HG02973 (cell line): Measurements from ENCODE around the gene BDNF.
"Not testable (repeated sequence)": the region's sequence is repeated elsewhere in the genome, so short reads cannot be mapped to it uniquely, and the experiment has no call there.

Experiments
- ATAC-seq: cut with Tn5 transposase; IDR thresholded peaks from one replicate; pipeline ENCODE4 v1.9.1; 2021; ENCODE audit warnings: moderate library complexity; ENCODE audit not compliant: unreplicated experiment

BDNF gene

DNA sequence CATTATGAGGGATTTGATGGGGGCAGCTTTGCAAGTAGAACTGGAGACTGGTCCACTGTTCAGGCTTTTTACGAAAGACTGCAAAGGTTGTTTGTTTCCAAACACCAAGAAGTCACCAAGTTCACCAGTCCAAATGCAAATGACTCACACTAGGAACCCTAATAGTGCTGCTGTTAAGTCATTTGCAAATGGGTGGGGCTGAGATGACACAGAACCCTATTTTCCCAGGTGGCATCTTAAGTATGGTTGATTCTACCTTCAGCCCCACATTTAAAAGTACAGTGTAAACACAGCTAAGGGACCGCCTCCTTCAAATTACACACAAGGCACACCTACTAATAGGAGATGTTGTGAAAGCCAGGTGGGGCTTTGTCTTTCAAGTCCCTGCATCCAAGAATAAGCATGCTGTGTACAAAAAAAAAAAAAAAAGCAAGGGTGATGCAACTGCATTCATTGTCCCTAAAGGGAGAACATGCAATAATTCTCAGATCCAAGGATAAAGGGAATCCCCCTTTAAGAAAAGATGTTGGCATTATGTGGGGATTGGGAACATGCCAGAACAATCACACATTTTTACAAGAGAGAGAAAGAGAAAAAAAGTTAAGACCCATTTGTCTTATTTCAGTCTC is 27.3 kb downstream of the BDNF start:
- ATAC-seq, result no peak

DNA sequence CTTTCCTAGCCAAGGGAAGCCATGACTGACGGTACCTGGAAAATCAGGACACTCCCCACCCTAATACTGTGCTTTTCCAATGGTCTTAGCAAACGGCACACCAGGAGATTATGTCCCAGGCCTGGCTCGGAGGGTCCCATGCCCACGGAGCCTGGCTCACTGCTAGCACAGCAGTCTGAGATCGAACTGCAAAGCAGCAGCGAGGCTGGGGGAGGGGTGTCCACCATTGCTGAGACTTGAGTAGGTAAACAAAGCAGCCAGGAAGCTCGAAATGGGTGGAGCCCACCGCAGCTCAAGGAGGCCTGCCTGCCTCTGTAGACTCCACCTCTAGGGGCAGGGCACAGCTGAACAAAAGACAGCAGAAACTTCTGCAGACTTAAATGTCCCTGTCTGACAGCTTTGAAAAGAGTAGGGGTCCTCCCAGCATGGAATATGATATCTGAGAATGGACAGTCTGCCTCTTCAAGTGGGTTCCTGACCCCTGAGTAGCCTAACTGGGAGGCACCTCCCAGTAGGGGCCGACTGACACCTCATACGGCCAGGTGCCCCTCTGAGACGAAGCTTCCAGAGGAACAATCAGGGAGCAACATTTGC is 34.6 kb downstream of the BDNF start:
- not testable (repeated sequence) for ATAC-seq

DNA sequence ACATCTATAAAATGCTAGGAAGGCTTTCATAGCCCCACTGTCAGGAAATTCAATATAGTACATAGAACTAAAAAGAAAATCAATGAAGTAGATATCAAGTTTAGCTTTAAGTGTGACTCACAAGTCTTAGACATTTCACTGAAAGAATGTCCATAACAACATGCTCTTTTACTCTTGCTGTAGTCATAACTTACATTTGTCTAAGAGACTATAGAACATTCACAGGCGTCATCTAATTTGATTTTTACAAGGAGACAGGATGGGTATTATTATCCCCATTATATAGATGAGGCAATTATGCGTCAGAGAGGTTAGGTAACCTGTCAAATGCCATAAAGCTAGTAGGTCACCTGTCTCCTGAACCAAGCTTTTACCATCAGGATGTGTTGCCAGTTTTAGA is 36.9 kb downstream of the BDNF start:
- ATAC-seq, result no peak

- ATAC-seq, result no peak
Observed at GRCh38 chr11:27660171-27660570, 40.1 kb downstream of the BDNF start.

DNA sequence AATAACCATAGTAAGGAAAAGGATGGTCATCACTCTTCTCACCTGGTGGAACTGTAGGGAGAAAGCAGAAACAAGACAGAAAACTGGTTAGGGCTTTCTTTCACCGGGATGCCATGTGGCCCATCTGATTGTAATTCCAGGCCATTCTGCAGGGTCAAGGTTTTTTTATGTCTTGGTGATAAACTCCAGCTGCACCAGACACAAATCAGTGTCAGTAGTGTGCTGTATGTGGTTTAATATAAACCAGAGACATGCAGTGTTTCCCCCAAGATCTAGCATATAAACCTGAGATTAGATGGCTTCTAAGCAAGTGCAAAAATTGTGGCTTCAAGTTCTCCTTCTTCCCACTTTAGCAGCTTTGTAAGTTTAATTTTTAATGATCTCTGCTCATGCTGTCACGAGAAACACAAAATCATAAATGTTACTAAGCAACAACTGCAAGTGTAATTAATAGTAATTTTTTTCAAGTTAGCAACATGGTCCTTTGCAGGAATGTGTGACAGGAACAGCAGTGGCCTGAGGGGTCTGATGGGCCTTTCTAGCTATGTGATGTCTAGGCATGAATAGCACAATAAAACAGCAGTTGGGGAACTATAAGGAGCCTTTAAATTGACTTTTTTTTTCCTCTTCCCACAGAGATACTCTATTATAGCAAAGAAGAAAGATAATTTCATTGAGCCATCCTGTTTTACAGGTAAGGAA is 41.6 kb downstream of the BDNF start:
- ATAC-seq, result no peak

DNA sequence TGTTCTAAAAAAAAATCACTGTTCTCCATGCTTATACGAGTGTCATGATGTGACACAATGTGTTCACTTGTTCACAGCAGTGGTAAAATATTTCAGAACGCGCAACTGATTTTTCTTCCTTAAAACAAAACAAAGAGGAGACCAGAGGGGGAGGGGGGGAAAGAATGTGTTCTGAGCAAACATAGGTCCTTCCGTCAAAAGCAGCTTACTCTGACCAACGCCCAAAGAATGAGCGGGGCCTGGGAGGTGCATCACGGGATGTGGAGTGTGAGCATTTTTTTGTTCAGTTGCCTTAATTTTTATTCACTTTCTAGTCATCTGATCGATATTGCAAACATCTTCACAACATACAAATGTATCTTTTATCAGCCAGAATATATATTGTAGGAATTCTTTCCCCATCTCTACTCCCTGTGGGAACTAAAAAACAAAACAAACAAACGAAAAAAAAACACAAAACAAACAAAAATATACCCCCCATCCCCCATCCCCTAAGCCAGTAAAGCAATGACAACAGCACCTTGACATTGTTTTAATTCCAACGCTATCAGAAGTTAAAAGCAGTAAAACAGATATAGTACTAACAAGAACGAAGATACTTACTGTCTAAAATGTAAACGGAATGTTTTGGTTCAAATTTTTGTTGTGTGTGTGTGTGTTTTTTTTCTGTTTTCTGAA is 43.3 kb downstream of the BDNF start:
- ATAC-seq, result no peak

DNA sequence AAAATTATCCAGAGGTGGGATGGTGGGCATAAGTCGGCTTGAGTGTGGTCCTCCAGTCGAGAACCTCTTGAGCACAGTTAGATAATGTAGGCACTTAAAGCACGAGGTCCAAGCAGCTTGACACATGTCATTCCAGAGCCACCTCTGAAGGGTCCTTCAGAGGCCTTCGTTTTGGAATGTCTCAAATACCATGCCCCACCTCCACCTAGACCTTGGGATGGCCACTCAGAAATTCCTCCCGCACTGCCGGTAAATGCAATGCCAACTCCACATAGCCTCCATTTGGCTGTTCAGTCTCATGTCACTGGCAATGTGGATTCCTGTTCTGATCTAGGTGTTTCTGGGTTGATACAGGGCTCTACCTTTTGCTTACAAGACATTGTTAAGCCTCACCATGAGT is 43.9 kb downstream of the BDNF start:
- ATAC-seq, result no peak

DNA sequence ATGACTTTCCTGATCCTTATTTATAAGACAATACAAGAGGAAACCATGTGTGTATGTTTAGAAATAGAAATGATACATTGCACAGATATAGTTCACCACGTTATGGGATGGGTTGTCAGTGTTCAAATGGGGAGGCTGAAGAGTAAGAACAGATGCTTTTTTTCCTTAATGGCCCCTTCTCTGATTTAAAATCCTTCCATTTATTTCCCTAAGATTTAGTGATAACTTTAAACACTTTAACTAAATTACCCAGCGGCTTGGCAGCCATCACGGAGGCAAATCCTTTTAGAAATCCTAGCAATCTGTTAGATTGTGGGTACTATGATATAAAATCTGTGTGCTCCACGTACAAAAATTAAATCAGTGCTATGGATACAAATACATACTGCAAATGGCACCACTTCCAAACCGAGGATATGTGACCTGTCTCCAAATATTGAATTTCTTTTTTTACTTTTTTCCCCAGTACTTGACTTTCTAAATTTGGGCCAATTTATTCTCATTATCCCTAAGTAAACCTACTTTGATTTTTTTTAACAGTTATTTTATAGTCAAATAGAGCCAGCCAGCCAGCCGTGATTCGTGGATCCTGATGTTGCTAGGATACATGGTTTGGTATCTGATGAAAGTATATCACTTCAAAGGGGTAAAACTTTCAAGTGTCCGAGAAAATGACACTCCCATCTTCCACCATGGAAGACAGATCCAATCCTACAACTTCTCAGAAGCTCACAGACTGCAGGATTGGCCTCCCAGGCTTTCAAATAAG is 46.1 kb downstream of the BDNF start:
- no peak for ATAC-seq

DNA sequence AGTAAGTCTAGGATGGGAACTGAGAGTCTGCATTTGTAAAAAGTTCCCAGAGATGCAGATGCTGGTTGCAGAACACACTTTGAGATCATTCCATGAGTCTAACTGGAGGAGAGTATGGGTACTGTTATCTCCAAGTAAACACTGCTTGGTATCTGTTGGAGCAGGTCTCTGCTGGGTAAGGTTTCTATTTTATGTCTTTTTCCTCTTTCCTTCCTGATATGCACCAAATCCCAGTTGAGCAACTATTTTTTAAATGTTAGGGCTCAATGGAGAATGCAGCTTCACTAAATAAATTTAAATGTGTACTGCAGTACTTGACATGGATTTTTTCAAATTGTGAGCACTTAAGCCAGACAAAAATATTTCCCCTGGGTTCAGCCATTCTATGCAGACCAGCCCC is 48.5 kb downstream of the BDNF start:
- ATAC-seq, result no peak

DNA sequence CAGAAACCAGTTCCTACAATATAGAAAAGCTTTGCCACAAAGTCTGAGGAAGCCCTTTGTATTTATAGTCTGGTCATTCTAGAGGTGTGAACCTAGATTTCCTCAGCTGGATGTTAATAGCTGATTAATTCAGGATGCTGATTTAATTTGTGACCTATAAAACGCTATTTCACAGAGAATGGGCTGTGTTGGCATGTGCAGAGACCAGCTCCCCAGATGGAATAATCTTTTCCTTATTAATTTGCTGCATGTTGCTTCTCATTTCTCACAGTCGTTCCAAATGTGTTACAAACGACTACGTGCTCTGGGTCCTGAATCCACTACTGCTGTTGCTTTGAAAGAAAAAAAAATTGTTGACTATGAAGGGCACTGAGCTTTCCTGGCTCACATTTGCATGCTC is 49.3 kb downstream of the BDNF start:
- no peak for ATAC-seq

DNA sequence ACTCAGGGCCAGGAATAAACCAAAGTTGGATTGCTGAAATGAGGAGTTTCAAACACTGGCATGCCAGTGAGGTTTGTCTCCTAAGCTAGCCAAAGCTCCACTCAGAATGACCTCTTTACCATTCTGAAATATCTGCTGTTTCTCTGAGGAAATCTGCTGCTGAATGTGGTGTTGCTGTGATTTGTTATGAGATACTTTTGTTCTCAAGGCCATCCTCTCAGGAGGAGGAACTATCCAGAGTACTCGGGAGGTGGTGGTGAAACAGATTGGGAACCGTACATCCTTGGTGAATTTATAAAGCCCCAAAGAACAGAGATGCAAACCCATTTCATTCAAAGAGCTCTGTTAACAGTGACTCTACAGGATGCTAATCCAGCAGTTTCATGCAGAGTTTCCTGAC is 50.5 kb downstream of the BDNF start:
- no peak for ATAC-seq

DNA sequence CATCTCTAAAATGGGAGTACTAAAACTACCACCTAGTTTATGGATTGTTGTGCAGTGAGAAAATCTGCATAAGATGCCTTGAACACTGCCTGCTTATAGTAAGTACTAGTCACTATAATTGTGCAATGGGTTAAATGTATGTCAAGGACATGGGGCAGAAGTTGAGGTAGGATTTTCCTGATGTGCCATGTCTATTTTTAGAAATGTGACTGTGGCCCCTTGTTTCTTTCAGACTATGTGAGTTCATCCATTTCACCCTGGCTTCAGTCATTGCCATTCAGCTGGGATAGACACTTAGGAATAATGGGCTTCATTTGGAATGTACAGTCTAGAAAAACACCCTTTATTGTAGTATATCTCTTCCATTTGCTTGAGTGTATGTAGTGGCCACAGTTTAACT is 51.4 kb downstream of the BDNF start:
- no peak for ATAC-seq

- no peak for ATAC-seq
Observed at GRCh38 chr11:27646051-27646818, 54.0 kb downstream of the BDNF start.

GRCh38 chr11:27642954-27643353 is 57.3 kb downstream of the BDNF start:
- ATAC-seq, result no peak

DNA sequence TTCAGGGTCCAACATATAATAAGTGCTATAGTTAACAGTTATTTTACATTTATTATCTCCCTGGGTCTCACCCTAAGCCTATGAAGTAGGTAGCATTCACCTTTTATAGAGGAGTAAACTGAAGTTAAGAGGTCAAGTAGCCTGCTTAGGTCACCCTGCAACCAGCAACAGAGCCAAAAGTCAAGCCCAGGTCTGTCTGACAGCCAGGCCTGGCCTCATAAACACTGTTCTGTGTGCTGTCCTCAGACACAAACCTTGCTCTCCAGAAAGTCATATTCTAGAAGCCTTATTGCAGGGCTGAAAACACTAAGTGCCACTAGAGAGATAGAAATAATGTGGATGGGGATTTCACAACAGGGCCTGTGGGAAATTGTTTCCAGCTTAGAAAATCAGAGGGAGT is 59.3 kb downstream of the BDNF start:
- ATAC-seq, result no peak

GRCh38 chr11:27635567-27636037 is 64.7 kb downstream of the BDNF start:
- no peak for ATAC-seq

GRCh38 chr11:27634776-27635175 is 65.5 kb downstream of the BDNF start:
- ATAC-seq, result not testable (repeated sequence)

GRCh38 chr11:27634282-27634681 is 66.0 kb downstream of the BDNF start:
- ATAC-seq, result not testable (repeated sequence)

DNA sequence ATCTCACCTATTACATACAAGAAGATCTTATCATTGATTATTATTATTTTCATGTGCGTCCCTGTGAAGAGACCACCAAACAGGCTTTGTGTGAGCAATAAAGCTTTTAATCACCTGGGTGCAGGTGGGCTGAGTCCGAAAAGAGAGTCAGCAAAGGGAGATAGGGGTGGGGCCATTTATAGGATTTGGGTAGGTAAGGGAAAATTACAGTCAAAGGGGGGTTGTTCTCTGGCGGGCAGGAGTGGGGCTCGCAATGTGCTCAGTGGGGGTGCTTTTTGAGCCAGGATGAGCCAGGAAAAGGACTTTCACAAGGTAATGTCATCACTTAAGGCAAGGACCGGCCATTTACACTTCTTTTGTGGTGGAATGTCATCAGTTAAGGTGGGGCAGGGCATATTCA is 71.2 kb downstream of the BDNF start:
- ATAC-seq, result not testable (repeated sequence)

GRCh38 chr11:27627979-27628378 is 72.3 kb downstream of the BDNF start:
- no peak for ATAC-seq
